CD4-positive, alpha-beta T cell treated with Interleukin-15 for 1 hour (primary cell): Measurements from ENCODE around the gene JPT2.

Experiments
- DNase-seq: peaks from one replicate; pipeline ENCODE4 v3.0.0-alpha.2; 2020

JPT2 gene

DNA sequence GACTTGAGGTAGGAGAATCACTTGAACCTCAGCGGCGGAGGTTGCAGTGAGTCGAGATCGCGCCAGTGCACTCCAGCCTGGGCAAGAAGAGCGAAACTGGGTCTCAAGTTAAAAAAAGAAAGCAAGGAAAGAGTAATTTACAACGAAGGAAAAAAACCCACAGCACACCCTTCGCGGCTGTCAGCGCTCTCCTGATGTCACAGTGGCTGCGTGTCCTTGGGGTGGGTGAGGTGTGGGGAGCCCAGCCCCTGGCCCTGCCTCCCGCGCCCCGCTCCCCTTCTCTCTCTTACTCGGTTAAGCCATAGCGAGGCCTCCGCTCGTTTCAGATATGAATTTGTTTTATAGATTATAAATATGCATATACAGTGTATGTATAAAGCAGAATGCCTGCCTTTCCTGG, 740 bp upstream of the JPT2 start:
- no peak for DNase-seq

- DNase-seq = peak; percentile 41
Measured at GRCh38 chr16:1678500-1679098, 520 bp downstream of the JPT2 start.

DNA sequence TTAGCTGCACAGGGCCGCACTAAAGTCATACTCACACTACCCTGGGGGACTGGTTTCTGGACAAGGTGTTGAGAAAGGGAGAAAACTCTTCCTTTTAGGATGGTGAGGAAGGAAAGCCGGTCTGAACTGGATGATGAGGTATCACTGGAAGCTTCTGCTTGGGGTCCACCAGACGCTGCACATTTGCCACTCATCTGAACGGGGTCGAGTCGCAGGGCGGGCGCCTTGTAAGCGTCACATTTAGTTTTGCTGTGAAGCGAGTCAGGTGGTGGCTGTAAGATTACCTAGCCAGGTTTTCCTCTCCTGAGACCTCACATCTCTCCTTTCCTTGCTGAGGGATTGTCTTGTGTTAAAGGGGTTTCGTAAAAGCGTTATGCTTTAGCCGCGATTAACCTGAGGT, 2.3 kb downstream of the JPT2 start:
- no peak for DNase-seq

DNA sequence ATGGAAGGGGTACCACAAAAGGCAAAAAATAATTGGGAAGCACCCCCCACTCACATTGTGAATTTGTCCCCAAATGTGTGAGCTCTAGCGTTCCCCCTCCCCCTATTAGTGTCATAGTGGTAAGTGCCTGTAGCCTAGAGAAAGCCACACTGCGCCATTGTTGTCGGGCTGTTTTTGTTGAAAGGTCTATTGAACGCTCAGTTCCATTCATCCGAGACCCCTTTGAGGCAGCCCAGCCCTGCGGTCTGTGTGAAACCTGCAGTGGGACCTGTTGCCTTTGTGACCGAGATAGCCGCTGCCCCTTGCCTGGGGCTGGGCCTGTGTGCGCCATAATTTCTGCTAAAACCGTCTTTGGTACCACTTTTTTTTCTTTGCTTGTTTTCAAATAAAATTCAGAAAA, 3.0 kb downstream of the JPT2 start:
- DNase-seq = no peak

GRCh38 chr16:1687427-1688316, 9.6 kb downstream of the JPT2 start:
- no peak for DNase-seq

- DNase-seq = no peak
Measured at GRCh38 chr16:1688807-1689560, 10.9 kb downstream of the JPT2 start.

DNA sequence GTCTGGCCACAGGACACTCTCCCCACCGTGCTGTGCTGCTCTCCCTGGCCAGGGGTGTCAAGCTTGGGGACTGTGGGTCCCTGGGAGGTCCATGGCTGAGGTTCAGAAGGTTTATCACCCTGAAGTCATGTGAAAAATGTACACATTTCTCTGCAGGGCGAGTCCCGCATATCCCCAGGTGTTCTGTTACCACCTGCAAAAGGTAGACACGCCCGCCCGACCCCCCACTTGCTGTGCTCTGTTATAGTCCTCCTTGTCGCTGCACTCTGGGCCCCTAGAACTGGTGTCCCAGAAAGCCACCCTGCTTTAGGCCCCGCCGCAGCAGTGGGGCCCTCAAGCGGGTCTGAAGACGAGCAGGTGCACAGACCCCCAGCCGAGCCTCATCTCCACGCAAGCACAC, 11.8 kb downstream of the JPT2 start:
- no peak for DNase-seq

GRCh38 chr16:1690810-1691209, 12.7 kb downstream of the JPT2 start:
- no peak for DNase-seq

- DNase-seq = no peak
Measured at GRCh38 chr16:1691276-1691675, 13.2 kb downstream of the JPT2 start.

DNA sequence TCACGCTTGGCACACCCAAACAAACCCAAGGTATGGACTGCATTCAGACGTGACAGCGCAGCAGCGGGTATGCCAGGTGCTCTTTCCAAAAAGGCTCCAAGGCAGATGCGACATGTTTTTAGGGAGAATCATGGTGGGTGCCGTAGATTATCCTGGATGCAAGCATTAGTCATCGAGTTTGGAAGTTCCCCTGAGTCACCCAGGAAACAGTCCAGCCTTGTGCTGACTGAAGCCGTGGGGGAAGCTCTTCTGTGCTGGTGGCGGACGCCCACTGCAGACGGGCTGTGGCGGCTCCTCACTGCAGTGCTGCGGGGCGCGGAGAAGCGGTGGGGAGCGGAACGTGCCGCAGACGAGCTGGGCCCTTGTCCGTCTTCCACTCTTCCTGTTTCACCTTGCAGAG, 13.9 kb downstream of the JPT2 start:
- DNase-seq = no peak

DNA sequence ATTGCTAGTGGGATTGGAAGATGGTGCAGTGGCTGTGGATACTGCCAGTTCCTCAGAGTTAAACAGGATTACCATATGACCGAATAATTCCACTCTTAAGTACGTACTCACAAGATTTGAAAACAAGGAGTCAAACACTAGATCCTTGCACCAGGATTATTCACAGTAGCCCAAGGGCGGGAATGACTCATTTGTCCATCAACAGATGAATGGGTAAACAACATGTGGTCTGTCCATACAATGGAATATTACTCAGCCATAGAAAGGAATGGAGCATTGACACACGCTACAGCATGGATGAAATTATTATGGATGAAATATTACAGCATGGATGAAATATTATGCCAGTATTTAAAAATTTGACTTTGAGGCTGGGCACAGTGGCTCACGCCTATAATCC, 18.8 kb downstream of the JPT2 start:
- DNase-seq = no peak

DNA sequence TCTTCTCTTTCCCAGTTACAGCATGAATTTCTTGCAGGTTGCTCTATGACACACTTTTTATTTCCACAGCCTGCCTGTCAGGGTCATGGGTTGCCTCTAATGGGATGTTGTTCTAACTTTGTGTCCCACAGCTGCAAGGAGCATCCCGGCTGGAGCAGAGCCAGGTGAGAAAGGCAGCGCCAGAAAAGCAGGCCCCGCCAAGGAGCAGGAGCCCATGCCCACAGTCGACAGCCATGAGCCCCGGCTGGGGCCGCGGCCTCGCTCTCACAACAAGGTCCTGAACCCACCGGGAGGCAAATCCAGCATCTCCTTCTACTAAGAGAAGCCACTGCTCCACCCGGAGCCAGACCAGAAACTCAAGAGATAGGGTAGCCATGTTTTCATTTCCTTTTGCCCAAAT, 20.6 kb downstream of the JPT2 start:
- DNase-seq = no peak

DNA sequence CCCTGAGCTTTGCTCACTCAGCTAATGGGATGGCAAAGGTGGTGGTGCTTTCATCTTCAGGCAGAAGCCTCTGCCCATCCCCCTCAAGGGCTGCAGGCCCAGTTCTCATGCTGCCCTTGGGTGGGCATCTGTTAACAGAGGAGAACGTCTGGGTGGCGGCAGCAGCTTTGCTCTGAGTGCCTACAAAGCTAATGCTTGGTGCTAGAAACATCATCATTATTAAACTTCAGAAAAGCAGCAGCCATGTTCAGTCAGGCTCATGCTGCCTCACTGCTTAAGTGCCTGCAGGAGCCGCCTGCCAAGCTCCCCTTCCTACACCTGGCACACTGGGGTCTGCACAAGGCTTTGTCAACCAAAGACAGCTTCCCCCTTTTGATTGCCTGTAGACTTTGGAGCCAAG, 22.2 kb downstream of the JPT2 start:
- DNase-seq = no peak

GRCh38 chr16:1701216-1701878, 23.3 kb downstream of the JPT2 start:
- no peak for DNase-seq

DNA sequence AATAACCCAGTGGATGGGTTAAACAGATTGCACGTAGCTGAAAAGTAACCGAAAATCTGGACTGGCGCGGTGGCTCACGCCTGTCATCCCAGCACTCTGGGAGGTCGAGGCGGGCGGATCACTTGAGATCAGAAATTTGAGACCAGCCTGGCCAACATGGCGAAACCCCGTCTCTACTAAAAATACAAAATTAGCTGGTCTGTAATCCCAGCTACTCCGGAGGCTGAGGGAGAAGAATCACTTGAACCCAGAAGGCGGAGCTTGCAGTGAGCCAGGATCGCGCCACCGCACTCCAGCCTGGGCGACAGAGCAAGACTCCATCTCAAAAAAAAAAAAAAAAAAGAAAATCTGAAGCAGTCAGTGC, 27.2 kb downstream of the JPT2 start:
- DNase-seq = peak; percentile 38

- DNase-seq = peak; percentile 91
Measured at GRCh38 chr16:1705688-1706385, 27.8 kb downstream of the JPT2 start, which contains the start of gene MAPK8IP3. TSS of gene MAPK8IP3 (plus strand) at chr16:1706195. CDS start at chr16:1706340, 145 bp downstream.

DNA sequence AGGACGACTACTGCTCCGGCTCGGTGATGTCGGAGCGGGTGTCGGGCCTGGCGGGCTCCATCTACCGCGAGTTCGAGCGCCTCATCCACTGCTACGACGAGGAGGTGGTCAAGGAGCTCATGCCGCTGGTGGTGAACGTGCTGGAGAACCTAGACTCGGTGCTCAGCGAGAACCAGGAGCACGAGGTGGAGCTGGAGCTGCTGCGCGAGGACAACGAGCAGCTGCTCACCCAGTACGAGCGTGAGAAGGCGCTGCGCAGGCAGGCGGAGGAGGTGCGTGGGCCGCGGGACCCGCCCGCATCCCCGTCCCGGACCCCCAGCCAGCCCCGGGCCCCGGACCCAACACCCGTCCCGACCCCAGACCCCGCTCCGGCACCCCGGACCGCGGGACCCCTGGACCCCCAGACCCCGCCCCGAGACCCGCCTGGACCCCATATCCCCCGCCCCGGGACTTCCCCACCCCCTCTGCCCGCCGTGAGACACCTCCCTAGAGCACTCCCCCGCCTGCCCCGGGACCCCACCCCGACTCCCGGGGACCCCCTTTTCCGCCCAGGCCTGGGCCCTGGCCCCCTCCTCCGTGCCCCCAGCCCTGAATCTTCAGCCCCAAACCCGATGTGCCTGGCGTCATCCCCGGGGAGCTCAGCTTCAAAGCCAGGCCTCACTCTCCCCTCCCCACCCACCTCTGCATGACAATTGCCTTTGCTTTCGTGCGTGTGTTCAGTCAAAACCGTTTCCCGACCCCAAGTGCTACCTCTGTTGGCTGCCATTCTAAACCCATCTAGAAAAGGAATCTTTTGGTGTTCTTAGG, 28.5 kb downstream of the JPT2 start:
- DNase-seq = peak; percentile 35

DNA sequence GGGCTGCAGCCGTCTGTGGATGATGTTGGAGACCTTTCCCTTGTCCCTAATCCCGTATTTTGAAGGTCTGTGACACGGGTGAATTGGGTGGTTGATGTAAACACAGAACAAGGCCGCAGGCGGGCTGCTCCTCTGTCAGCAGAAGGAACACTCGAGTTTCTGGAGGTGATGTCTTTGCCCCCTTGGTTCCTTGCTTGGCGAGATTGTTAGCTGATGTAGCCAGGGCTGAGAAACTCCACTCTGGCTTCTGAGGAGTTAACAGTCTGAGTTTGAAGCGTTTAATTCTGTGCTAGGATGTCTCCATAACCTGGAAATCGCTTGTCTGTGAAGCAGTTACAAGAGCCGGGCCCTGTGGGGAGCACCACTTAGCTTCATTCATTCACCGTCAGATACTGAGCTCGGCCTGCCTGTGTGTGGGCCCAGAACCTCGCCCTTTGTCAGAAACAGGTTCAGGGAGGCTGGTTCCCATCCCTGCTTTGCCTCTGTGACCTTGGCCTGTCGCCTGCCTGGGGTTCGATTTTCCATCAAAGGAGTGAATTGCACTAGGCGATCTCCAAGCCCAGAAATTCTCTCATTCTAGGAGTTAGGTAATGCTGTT, 29.2 kb downstream of the JPT2 start:
- no peak for DNase-seq

GRCh38 chr16:1708083-1708767, 30.1 kb downstream of the JPT2 start:
- no peak for DNase-seq

DNA sequence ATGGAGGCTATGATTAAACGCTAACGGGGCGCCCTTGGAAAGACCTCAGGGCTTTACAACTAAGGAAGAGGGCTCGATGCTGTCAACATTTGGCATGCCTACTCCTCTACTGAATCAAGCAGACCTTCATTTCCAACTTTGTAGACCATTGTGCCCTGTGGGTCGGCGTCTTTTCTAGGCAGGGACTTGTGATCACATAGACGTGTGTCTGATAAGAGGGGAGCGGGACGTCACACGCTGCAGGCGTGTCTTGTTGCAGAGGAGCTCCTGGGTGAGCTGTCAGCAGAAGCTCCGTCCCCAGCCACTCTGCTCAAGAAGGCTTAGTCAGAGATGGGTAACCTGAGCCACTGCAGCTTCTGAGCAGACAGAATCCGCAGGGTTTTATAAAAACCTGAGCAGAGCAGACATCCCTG, 30.7 kb downstream of the JPT2 start:
- DNase-seq = no peak

- no peak for DNase-seq
Measured at GRCh38 chr16:1709356-1709755, 31.3 kb downstream of the JPT2 start.
